Body of pancreas (tissue), 4 donors: ENCODE results near the gene SLC25A23.

Experiments
- POLR2A ChIP-seq, 3 donors: fragments of 450-650 bp; IDR thresholded peaks; one replicate each; pipeline ENCODE4 v1.6.1; 2016; ENCODE audit warnings: antibody characterized with exemption in 3 of 3, mild to moderate bottlenecking in 2 of 3
- TF ChIP-seq, protein P1 (sequence below), 7 experiments: fragments of 450-650 bp in 4 of 7; fragments of 200-600 bp in 3 of 7; sonication (generic) in 3 of 7; IDR thresholded peaks; one replicate each; pipeline ENCODE4 v1.5.1; 2016 to 2019; ENCODE audit warnings: antibody characterized with exemption in 7 of 7

DNA sequence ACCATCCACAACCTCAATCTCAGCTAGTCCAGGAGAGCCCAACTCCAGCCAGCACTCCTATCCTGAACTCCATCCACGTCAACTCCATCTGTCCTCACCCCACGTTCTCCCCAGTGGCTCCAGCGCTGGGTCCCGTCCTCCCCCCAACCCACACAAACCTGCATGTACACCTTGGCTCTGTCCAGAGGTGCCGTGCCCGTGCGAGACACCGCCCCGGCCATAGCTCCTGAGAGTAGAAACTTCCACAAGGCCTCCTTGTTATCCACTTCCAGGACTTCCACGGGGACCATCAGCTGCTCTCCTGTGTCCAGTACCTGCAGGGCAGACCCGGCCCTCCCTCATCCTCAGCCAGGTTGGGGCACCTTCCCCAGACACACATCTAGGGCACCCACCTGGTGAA lies 27.7 kb downstream of the SLC25A23 start:
- TF ChIP-seq, protein P1, sequence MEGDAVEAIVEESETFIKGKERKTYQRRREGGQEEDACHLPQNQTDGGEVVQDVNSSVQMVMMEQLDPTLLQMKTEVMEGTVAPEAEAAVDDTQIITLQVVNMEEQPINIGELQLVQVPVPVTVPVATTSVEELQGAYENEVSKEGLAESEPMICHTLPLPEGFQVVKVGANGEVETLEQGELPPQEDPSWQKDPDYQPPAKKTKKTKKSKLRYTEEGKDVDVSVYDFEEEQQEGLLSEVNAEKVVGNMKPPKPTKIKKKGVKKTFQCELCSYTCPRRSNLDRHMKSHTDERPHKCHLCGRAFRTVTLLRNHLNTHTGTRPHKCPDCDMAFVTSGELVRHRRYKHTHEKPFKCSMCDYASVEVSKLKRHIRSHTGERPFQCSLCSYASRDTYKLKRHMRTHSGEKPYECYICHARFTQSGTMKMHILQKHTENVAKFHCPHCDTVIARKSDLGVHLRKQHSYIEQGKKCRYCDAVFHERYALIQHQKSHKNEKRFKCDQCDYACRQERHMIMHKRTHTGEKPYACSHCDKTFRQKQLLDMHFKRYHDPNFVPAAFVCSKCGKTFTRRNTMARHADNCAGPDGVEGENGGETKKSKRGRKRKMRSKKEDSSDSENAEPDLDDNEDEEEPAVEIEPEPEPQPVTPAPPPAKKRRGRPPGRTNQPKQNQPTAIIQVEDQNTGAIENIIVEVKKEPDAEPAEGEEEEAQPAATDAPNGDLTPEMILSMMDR (IDR thresholded peaks at IDR 0.05), result no peak
- TF ChIP-seq POLR2A (IDR thresholded peaks at IDR 0.05), result no peak
